GM23338 (cell line): Measurements from ENCODE around the gene SBF2.

Source experiments
- CREB1 ChIP-seq: fragments of 250-450 bp; sonication (Bioruptor Pico); IDR thresholded peaks from 2 replicates; pipeline ENCODE4 v1.5.0; 2020; ENCODE audit warnings: low read depth, mild to moderate bottlenecking, moderate library complexity
- CTCF ChIP-seq, 2 experiments: fragments of 200-600 bp in 1 of 2; sonication (generic) in 1 of 2; conservative IDR thresholded peaks; 2 replicates each; pipeline versions ENCODE4 v1.5.1 to v1.6.1; 2016 to 2017; ENCODE audit warnings: antibody characterized with exemption in 2 of 2, low read depth in 2 of 2, mild to moderate bottlenecking in 2 of 2, moderate library complexity in 1 of 2
- EZH2 ChIP-seq: fragments of 200-600 bp; sonication (generic); IDR thresholded peaks from one replicate; pipeline ENCODE4 v1.8.0; 2017; ENCODE audit warnings: antibody characterized with exemption, mild to moderate bottlenecking, low read depth; ENCODE audit not compliant: unreplicated experiment
- EZH2phosphoT487 ChIP-seq: fragments of 200-600 bp; sonication (generic); IDR thresholded peaks from one replicate; pipeline ENCODE4 v1.8.1; 2018; ENCODE audit warnings: antibody characterized with exemption; ENCODE audit not compliant: unreplicated experiment
- JUNB ChIP-seq: IDR thresholded peaks from one replicate; pipeline ENCODE4 v1.6.1; 2016; ENCODE audit warnings: antibody characterized with exemption; ENCODE audit not compliant: unreplicated experiment
- POLR2AphosphoS5 ChIP-seq: IDR thresholded peaks from 2 replicates; pipeline ENCODE4 v1.6.1; 2016; ENCODE audit warnings: antibody characterized with exemption, low read depth
- STAT1 ChIP-seq: IDR thresholded peaks from one replicate; pipeline ENCODE4 v1.6.1; 2016; ENCODE audit warnings: antibody characterized with exemption; ENCODE audit not compliant: unreplicated experiment
- ZNF114 ChIP-seq: fragments of 250-450 bp; sonication (Bioruptor Pico); IDR thresholded peaks from 2 replicates; pipeline ENCODE4 v1.5.0; 2020; ENCODE audit warnings: mild to moderate bottlenecking, moderate library complexity
- ZNF331 ChIP-seq: fragments of 250-450 bp; sonication (Bioruptor Pico); IDR thresholded peaks from 2 replicates; pipeline ENCODE4 v1.5.0; 2020; ENCODE audit warnings: low read depth, mild to moderate bottlenecking, moderate library complexity
- TF ChIP-seq, protein P1 (sequence below): IDR thresholded peaks from one replicate; pipeline ENCODE4 v1.6.1; 2018; ENCODE audit warnings: antibody characterized with exemption; ENCODE audit not compliant: unreplicated experiment
- TF ChIP-seq, protein P2 (sequence below): fragments of 250-450 bp; sonication (Bioruptor Pico); IDR thresholded peaks from 2 replicates; pipeline ENCODE4 v1.5.0; 2020; ENCODE audit warnings: mild to moderate bottlenecking, moderate library complexity

GRCh38 chr11:10304495-10305261, 10.7 kb upstream of the SBF2 start, which contains the start of gene ADM:
- peak; percentile 73 to 75 for TF ChIP-seq CTCF (conservative IDR thresholded peaks at IDR 0.05; ENCODE audit: low read depth in 2 of 2)
- TF ChIP-seq EZH2phosphoT487: no peak
- no peak for TF ChIP-seq STAT1
- peak; percentile 99 for TF ChIP-seq POLR2AphosphoS5
- TF ChIP-seq JUNB: no peak
- TF ChIP-seq, protein P1, sequence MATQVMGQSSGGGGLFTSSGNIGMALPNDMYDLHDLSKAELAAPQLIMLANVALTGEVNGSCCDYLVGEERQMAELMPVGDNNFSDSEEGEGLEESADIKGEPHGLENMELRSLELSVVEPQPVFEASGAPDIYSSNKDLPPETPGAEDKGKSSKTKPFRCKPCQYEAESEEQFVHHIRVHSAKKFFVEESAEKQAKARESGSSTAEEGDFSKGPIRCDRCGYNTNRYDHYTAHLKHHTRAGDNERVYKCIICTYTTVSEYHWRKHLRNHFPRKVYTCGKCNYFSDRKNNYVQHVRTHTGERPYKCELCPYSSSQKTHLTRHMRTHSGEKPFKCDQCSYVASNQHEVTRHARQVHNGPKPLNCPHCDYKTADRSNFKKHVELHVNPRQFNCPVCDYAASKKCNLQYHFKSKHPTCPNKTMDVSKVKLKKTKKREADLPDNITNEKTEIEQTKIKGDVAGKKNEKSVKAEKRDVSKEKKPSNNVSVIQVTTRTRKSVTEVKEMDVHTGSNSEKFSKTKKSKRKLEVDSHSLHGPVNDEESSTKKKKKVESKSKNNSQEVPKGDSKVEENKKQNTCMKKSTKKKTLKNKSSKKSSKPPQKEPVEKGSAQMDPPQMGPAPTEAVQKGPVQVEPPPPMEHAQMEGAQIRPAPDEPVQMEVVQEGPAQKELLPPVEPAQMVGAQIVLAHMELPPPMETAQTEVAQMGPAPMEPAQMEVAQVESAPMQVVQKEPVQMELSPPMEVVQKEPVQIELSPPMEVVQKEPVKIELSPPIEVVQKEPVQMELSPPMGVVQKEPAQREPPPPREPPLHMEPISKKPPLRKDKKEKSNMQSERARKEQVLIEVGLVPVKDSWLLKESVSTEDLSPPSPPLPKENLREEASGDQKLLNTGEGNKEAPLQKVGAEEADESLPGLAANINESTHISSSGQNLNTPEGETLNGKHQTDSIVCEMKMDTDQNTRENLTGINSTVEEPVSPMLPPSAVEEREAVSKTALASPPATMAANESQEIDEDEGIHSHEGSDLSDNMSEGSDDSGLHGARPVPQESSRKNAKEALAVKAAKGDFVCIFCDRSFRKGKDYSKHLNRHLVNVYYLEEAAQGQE: no peak
- no peak for TF ChIP-seq EZH2
- no peak for TF ChIP-seq ZNF114
- no peak for TF ChIP-seq CREB1 (CRISPR knock-in tag)
- TF ChIP-seq ZNF331 (CRISPR knock-in tag): no peak
- TF ChIP-seq, protein P2, sequence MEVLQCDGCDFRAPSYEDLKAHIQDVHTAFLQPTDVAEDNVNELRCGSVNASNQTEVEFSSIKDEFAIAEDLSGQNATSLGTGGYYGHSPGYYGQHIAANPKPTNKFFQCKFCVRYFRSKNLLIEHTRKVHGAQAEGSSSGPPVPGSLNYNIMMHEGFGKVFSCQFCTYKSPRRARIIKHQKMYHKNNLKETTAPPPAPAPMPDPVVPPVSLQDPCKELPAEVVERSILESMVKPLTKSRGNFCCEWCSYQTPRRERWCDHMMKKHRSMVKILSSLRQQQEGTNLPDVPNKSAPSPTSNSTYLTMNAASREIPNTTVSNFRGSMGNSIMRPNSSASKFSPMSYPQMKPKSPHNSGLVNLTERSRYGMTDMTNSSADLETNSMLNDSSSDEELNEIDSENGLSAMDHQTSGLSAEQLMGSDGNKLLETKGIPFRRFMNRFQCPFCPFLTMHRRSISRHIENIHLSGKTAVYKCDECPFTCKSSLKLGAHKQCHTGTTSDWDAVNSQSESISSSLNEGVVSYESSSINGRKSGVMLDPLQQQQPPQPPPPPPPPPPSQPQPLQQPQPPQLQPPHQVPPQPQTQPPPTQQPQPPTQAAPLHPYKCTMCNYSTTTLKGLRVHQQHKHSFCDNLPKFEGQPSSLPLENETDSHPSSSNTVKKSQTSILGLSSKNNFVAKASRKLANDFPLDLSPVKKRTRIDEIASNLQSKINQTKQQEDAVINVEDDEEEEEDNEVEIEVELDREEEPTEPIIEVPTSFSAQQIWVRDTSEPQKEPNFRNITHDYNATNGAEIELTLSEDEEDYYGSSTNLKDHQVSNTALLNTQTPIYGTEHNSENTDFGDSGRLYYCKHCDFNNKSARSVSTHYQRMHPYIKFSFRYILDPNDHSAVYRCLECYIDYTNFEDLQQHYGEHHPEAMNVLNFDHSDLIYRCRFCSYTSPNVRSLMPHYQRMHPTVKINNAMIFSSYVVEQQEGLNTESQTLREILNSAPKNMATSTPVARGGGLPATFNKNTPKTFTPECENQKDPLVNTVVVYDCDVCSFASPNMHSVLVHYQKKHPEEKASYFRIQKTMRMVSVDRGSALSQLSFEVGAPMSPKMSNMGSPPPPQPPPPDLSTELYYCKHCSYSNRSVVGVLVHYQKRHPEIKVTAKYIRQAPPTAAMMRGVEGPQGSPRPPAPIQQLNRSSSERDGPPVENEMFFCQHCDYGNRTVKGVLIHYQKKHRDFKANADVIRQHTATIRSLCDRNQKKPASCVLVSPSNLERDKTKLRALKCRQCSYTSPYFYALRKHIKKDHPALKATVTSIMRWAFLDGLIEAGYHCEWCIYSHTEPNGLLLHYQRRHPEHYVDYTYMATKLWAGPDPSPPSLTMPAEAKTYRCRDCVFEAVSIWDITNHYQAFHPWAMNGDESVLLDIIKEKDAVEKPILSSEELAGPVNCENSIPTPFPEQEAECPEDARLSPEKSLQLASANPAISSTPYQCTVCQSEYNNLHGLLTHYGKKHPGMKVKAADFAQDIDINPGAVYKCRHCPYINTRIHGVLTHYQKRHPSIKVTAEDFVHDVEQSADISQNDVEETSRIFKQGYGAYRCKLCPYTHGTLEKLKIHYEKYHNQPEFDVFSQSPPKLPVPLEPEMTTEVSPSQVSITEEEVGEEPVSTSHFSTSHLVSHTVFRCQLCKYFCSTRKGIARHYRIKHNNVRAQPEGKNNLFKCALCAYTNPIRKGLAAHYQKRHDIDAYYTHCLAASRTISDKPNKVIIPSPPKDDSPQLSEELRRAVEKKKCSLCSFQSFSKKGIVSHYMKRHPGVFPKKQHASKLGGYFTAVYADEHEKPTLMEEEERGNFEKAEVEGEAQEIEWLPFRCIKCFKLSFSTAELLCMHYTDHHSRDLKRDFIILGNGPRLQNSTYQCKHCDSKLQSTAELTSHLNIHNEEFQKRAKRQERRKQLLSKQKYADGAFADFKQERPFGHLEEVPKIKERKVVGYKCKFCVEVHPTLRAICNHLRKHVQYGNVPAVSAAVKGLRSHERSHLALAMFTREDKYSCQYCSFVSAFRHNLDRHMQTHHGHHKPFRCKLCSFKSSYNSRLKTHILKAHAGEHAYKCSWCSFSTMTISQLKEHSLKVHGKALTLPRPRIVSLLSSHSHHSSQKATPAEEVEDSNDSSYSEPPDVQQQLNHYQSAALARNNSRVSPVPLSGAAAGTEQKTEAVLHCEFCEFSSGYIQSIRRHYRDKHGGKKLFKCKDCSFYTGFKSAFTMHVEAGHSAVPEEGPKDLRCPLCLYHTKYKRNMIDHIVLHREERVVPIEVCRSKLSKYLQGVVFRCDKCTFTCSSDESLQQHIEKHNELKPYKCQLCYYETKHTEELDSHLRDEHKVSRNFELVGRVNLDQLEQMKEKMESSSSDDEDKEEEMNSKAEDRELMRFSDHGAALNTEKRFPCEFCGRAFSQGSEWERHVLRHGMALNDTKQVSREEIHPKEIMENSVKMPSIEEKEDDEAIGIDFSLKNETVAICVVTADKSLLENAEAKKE: no peak
